HG02943 (cell line): Measurements from ENCODE around the gene CST2.
"Not testable (repeated sequence)": the region's sequence is repeated elsewhere in the genome, so short reads cannot be mapped to it uniquely, and the experiment has no call there.

Source experiments
- ATAC-seq: cut with Tn5 transposase; IDR thresholded peaks from one replicate; pipeline ENCODE4 v1.9.1; 2021; ENCODE audit warnings: mild to moderate bottlenecking, low read depth, moderate library complexity; ENCODE audit not compliant: unreplicated experiment

CST2 gene, protein sequence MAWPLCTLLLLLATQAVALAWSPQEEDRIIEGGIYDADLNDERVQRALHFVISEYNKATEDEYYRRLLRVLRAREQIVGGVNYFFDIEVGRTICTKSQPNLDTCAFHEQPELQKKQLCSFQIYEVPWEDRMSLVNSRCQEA

DNA sequence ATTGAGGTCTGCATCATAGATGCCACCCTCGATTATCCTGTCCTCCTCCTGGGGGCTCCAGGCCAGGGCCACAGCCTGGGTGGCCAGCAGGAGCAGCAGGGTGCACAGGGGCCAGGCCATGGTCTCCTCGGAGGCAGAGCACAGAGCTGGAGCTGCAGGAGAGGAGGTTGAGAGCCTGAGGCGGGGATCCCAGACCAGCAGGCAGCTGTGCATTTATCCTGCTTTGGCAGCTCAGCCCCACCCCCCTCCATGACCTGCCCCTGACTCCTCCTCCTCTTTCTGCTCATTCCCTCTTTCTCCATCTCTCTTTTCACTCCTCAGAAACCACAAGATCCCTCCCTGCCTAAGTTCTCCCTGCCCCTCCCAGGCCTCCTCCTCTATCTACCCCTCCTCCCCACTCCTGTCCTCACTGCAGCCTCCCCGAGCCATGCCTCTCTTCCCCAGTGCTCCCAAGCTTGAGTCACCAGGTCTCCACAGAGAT, at the start of gene CST2:
TSS of gene CST2 (minus strand) at position 189 of the 481 bp plus-strand sequence. CDS start at position 120, 69 bp downstream.
- ATAC-seq: no peak

DNA sequence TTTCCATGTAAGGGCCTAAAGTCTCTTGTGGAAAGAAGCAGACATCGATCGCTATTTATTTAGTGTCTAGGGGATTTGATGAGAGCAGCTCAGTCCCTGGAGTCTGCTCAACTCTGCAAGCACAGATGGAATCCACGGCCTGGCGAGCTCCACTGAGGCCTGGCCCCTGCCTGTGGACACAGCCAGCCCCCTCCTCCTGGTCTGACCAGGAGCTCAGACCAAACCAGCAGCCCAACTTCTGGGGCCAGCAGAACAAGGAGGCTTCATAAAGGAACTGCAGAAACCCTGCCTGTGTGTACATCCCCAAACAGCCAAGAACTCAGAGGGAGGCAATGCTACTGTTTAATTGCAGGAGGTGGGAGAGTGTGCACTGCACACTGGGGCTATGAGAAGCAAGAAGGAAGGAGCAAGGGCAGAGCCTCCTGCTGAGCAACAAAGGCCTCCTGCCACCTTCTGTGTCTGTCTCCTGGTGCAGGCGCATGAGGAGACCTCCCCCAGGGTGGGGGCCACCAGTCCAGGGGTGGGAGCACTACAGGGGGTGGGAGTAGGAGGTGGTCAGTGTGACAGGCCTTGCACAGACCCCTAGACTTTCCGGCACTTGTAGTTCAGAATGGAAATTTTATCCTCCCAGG, 49.2 kb upstream of the CST2 start:
- ATAC-seq: no peak

DNA sequence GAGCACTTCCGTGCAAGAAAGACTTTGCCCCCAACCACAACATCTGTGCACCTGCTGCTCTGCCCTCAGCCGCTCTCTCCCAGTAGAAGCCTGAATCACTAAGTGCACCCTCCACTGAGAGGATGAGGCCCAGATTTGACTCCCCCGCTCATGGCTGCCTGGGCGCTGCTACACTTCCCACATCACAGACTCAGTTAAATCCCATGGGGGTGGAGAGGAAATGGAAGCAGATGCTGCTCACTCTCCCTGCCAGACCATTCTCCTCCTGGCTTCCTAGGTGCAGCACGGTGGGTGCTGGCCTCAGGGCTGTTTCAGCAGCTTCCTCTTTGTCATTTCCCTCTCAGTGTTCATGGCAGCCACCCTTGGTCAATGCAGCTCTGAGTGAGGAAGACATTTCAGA, 48.2 kb upstream of the CST2 start:
- no peak for ATAC-seq

DNA sequence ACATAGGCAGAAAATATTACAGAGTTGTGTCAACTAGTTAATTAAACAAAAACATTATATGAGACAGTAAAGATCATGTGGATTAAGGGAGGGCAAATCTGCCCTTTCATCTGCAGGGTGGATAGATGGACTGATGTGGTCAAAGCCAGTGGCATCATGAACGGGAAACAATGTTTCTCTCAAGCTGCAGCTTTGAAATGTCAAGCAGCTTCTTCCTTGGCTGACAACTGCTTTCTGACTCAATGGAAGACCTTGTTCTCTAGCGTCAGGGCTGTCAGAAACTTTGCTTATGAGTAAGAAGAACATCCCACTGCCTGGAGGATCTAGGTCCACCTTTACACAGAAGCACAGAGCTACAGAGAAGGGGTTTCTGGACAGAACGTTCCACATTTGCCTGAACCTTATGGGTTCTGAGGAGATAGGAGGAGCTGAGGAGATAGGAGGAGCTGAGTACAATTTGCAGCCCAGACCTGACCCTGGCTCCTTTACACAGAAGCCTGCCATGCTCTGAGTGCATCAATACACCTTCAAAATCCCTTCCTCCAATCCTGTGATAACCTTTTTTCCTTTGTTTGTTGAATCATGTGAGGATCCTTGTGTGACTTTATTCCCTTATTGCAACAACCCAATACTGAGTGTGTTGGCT, 47.0 kb upstream of the CST2 start:
- ATAC-seq: no peak

DNA sequence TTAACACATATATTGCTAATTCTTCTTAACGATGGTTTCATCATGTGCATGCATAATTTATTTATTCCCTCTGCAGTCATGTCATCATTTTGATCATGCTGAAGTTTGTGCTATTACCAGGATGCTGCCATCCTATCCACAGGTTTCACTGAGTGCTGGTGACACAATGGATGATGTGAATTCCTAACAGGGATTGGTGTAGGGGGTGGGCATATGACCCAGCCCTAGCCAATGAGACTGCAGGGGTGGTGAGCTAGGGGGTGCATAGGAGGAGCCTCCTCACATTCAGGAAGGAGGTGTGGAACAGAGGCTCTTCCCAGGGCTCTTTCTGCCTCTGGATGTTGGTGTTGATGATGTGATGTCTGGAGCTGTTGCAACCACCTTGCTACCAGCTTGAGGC, 45.5 kb upstream of the CST2 start:
- ATAC-seq: no peak

DNA sequence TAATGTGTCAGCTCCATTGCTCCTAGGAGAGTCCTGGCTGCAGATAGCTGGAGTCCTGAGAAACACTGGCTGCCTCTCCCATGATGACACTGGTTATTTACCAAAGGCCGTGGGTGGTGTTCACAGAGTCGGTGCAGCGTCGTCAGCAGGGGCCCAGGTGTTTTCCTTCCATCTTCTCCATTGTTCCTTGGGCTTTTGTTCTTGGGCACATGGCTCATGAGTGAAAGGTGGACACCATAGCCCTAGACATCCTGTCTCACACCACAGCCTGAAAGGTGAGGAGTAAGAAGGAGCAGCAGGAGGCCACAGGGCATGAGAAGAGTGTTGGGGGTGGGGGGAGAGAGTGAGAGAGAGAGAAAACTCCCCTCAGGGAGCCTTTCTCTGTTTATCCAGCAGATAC, 43.9 kb upstream of the CST2 start:
- ATAC-seq: no peak

DNA sequence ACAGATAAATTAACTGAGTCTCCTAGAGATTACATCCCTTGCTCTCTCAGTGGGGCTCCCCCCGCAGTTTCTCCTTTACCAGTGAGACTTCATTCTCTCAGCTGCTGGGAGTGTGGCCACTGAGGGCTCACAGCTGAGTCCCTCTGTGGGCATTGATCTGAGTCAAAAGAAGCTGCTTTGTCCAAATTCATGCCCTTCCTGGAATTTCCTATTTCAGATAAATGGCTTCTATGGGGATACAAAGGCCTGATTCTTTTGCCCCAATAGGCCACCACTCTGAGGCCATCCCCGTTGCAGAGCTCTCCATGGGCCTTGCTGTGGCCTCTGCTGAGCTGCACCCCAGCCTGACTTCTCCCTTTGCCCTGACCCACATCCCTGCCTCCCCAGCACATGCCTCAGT, 43.0 kb upstream of the CST2 start:
- no peak for ATAC-seq

DNA sequence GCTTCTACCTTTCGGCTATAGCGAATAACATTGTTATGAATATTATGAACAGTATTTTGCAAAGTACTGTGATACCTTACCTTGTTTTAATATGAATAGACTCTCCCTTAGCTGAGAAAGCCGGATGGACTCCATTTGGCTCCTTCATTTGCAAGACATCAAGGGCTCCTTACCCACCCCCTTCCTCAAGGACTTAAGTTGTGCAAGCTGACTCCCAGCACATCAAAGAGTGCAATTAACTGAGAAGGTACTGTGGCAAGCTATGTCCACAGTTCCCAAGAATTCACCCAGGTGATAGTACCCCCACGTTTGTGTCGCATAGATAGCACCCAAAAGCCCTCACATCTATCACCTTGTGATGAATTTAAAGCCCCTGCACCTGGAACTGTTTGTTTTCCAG, 41.8 kb upstream of the CST2 start:
- no peak for ATAC-seq

DNA sequence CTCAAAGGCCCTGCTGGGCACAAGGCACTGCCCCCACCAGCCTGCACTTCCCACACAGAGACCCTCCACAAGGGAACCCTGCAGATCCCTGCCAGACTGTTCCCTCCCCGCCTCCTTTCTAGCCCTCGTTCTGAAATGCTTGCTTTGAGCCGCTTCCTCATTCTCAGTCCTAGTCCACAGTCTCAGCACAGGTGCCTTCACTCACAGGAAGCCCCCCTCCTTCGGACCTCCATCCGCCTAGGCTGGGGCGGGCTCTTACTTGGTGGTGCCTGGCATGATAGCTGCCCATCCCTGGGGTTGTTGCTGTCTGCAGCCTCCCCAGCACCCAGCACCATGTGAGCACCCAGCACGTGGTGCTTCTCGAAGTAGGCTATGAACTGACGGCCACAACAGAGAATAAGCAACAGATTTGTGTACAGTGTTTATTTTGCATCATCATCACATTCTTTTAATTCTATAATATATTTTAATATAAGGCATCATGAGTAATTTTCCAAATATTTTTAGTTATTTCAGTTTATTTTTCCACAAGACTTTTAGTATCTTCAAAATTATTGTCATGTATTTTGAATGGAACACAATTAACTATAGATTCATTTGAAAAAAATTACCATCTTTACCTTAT, 40.7 kb upstream of the CST2 start:
- ATAC-seq: no peak

DNA sequence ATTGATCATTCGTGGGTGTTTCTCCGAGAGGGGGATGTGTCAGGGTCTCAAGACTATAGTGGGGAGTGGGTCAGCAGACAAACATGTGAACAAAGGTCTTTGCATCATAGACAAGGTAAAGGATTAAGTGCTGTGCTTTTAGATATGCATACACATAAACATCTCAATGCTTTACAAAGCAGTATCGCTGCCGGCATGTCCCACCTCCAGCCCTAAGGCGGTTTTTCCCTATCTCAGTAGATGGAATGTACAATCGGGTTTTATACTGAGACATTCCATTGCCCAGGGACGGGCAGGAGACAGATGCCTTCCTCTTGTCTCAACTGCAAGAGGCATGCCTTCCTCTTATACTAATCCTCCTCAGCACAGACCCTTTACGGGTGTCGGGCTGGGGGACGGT, 34.2 kb upstream of the CST2 start:
- not testable (repeated sequence) for ATAC-seq

DNA sequence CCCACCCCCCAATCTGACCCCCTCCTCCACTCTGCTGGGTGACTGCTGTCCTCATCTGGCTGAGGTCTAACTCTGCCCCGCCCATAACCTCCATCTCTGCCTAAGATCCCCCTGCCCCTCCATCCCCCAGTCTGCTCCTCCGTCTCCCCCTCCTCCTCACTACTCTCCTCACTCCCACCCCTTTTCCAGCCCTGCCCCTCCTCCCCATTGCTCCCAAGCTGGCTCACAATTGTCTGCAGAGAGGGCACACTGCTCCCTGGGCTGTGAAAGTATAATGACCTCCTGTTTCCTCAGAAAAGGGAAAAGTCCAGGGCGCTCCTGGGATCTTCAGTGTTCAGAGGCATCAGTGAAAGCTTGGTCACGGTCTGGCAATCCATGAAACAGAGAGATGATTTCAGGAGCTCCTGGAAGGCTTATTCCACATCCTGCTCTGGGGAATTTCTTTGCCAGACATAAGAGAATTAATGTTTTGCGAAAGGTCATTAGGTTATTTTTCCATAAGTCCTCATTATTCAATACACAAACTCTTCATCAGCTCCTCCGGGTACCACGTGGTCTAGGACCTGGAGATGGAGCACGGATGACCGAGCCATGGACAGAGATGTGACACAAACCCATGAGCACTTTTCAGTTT, 31.6 kb upstream of the CST2 start:
- ATAC-seq: no peak

DNA sequence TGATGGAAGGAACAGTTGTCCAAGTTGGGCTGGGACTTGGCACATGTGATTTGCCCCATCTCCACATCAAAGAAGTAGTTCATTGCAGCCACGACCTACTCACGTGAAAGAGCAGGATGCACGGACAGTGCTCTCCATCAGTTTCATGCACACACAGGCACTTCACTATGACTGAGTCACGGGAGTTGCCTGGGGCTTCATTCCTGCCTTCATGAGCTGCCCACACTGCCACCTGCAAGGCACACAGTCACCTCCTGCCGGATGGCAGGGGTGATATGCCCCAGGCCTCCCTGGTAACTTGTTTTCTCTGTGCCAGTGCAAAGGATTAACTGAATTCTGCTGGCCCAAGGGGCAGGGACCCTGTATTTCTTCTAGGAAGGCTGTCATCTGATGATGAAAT, 30.2 kb upstream of the CST2 start:
- no peak for ATAC-seq

DNA sequence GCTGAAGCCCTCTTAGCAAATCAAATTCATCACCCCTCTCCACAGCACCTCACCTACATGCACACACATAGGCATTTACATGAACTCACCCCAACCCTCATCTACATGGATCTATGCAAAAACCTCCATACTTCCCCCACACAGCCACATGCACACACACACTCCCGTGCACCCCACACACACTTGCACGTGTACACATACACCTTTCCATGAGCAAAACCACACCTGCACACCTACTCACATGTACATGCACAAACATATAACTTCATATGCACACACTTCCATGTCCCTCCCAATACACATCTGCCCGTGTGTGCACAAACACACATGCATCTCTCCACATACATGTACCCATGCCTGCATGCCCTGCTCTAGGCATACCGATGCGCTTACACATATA, 29.7 kb upstream of the CST2 start:
- no peak for ATAC-seq

DNA sequence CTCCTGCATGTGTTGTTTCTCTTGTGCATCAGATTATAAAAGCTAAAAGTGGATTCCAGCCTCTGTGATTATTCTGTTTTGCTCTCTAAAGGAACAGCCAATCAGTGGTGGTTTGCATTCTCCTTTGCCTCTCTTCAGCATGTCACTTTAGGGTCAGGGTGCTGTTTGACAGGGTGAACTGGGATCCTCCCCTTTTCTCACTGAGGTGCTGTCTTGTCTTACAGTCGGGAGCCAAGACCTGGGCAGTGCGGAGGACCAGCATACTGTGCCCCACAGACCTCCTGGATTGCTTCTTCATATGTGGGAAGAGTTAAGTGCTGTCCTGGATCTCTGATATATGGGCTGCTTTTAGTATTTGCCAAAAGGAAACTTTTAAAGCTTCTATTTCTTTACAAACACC, 15.2 kb upstream of the CST2 start:
- ATAC-seq: no peak

DNA sequence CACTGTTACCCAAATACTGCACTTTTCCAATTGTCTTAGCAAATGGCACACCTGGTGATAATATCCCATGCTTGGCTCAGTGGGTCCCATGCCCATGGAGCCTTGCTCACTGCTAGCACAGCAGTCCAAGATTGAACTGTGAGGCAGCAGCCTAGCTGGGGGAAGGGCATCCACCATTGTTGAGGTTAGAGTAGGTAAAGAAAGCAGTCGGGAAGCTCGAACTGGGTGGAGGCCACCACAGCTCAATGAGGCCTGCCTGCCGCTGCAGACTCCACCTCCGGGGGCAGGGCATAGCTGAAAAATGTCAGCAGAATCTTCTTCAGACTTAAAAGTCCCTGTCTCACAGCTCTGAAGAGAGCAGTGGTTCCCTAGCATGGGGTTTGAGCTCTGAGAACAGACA, 9.2 kb upstream of the CST2 start:
- no peak for ATAC-seq

DNA sequence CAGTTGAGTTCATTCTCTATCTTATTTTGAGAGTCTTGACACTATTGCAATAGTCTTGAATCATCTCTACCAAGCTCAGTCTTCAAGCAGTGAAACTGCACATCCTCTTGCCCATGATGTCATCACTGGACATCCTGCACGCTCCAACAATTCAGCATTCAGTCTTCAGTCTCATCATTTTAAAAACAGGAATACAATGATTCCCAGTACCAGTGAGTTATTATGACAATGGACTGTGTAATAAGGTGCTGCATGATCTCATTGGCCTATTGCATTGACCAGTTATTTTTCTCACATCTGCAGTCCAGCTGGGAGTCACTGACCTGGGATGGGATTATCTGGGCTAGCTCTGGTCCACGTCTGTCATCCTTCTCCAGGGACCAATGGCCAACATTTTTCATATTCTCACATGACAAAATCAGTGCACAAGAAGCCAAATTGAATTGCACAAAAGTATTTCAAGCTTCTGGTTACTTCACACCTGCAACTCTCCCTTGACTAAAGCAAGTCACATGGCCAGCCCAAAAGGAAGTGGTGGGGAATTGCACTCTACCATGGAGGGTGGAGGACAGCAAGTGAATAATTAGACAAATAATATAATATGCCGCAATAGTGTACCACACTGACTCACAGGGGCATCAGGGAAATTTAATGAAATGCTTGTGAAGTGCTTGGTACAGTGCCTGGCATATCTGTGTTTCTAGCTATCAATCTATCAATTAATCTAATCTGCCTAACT, 6.4 kb upstream of the CST2 start:
- no peak for ATAC-seq

DNA sequence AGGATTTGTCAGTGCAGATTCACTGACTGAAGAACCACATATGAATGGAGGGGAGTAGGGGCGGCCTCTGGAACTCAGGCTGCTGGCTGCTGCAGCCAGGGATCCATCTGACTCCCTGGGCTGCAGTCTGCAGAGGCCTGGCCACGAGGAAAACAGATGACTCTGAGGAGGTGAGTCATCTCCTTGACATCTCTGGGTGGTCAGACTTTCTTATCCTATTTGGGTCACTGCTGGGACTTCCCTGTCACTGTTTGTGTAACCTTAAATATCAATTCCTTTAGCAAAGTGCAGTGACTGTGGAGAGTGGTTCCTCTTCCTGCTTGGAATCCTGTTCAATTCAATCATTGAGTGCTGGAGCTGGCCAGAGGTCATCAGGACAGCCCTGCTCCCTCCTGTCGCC, 5.4 kb upstream of the CST2 start:
- ATAC-seq: not testable (repeated sequence)

DNA sequence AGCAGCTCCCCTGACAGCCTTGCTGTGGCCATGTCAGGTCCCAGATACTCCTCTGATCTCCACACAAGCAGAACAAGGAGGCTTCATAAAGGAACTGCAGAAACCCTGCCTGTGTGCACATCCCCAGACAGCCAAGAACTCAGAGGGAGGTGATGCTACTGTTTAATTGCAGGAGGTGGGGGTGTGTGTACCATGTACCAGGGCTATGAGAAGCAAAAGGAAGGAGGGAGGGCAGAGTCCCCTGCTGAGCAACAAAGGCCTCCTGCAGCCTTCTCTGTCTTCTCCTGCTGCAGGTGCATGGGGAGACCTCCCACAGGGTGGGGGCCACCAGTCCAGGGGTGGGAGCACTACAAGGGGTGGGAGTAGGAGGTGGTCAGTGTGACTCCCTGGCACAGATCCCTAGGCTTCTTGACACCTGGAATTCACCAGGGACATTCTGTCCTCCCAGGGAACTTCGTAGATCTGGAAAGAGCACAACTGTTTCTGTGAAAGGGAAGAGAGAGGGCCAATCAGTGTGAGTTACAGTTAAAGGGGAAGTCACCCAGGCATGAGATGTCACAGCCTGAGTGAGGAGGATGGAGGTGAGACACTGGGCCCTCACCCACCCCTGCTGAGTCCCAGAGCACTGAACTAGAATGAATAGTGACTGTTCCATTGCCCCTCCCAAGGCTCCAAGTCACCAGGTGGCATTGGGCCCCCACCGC, 2.8 kb downstream of the CST2 start:
- ATAC-seq: no peak

DNA sequence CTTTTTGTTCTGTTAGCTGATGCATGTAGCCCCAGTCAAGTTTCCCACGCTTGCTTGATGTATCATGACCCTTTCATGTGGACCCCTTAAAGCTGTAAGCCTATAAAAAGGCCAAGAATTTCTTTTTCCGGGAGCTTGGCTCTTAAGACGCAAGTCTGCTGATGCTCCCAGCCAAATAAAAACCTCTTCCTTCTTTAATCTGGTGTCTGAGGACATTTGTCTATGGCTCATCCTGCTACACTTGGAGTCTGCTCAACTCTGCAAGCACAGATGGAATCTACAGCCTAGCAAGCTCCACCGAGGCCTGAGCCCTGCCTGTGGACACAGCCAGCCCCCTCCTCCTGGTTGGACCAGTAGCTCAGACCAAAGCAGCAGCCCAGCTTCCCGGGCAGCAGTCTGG, 3.4 kb downstream of the CST2 start:
- ATAC-seq: no peak

DNA sequence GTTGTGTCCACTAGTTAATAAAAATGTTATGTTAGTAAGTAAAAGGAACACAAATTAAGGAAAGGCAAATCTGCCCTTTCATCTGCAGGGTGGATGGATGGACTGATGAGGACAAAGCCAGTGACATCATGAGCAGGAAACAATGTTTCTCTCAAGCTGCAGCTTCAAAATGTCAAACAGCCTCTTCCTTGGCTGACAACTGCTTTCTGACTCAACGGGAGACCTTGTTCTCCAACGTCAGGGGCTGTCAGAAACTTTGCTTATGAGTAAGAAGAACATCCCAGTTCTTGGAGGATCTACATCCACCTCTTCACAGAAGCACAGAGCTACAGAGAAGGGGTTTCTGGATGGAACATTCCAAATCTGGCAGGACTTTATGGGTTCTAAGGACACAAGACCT, 6.0 kb downstream of the CST2 start:
- ATAC-seq: no peak
